Activated T-helper 1 cell treated with anti-CD3 and anti-CD28 coated beads, Interleukin-12 subunit alpha, Interleukin-12 subunit beta, Interleukin-2, Interleukin-4 antibody, amounts not matched to agents 30 ng/mL and 10 ng/mL and 1 ng/mL, durations not matched to agents 14 hours and 24 hours and 36 hours (primary cell): ENCODE data around the gene EXD3. TPM values are rescaled to one million over a fixed set of nuclear protein-coding genes. Genes with fewer than 3 reads are reported as not detected.
A peak's percentile ranks its signal among the peaks of the same experiment; 100 is the strongest.
"Not testable (repeated sequence)": the region's sequence is repeated elsewhere in the genome, so short reads cannot be mapped to it uniquely, and the experiment has no call there.

ENCODE experiments used
- DNase-seq: peaks from one replicate; pipeline ENCODE4 v3.0.0; 2021; ENCODE audit warnings: low spot score
- H3K27ac Mint-ChIP-seq: one replicate; pipeline ENCODE4 v1.8.0; 2021; ENCODE audit warnings: mild to moderate bottlenecking, mixed read lengths
- H3K27me3 Mint-ChIP-seq: one replicate; pipeline ENCODE4 v1.8.0; 2022; ENCODE audit warnings: mild to moderate bottlenecking, moderate library complexity, mixed read lengths; ENCODE audit not compliant: insufficient read depth
- H3K36me3 Mint-ChIP-seq: one replicate; pipeline ENCODE4 v1.8.0; 2021; ENCODE audit warnings: low read depth, mixed read lengths
- H3K4me1 Mint-ChIP-seq: one replicate; pipeline ENCODE4 v1.8.0; 2021; ENCODE audit warnings: low read depth, mixed read lengths
- H3K4me3 Mint-ChIP-seq: one replicate; pipeline ENCODE4 v1.8.0; 2021; ENCODE audit warnings: mild to moderate bottlenecking, moderate library complexity, mixed read lengths
- H3K9me3 Mint-ChIP-seq: one replicate; pipeline ENCODE4 v1.8.0; 2021; ENCODE audit warnings: mixed read lengths
- intact Hi-C: fragments of 100-400 bp; cut with micrococcal nuclease; formaldehyde crosslinking; loops from one replicate; pipeline ENCODE4 v1.15.1; 2024
- total RNA-seq: library from RNA; stranded (reverse); gene quantifications from 2 replicates; pipeline ENCODE4 v1.2.3, GENCODE V29; 2022

Gene EXD3
- total RNA-seq, 1 donor from 2014 or later, result 4.8 TPM

GRCh38 chr9:137329590-137329989, 93.4 kb downstream of the EXD3 start:
- Mint-ChIP-seq H3K9me3 (peaks cover 19% of the 10 kb centered on the region), H3K4me1 (peaks cover 23% of the 10 kb centered on the region)
- H3K27ac Mint-ChIP-seq, DNase-seq, intact Hi-C loops, H3K4me3 Mint-ChIP-seq, H3K36me3 Mint-ChIP-seq, H3K27me3 Mint-ChIP-seq: not testable (repeated sequence)

GRCh38 chr9:137327641-137328550, 95.1 kb downstream of the EXD3 start:
- Mint-ChIP-seq H3K9me3 (peaks cover 19% of the 10 kb centered on the region), H3K4me1 (peaks cover 23% of the 10 kb centered on the region), H3K27ac (peak overlapping the region; percentile 78)
- intact Hi-C loops, H3K27me3 Mint-ChIP-seq, H3K4me3 Mint-ChIP-seq, H3K36me3 Mint-ChIP-seq, DNase-seq: not testable (repeated sequence)

- H3K36me3 Mint-ChIP-seq, result peaks cover 3% of the 10 kb centered on the region
- H3K27ac Mint-ChIP-seq, result peak overlapping the region; percentile 77
- intact Hi-C loops, result no loop called here
- no peak for DNase-seq
- peak overlapping the region; percentile 43 for H3K4me3 Mint-ChIP-seq
- H3K27me3 Mint-ChIP-seq, result no peaks in the 10 kb centered on the region
- peaks cover 19% of the 10 kb centered on the region for H3K9me3 Mint-ChIP-seq
- peaks cover 23% of the 10 kb centered on the region for H3K4me1 Mint-ChIP-seq
Observed at GRCh38 chr9:137326445-137327065, 96.4 kb downstream of the EXD3 start.

- no peak for DNase-seq
- Mint-ChIP-seq H3K4me3 (no peak overlapping the region), H3K27ac (no peak overlapping the region), H3K4me1 (peaks cover 23% of the 10 kb centered on the region), H3K9me3 (peaks cover 19% of the 10 kb centered on the region), H3K27me3 (no peaks in the 10 kb centered on the region), H3K36me3 (peaks cover 3% of the 10 kb centered on the region)
- intact Hi-C loops, result no loop called here
Observed at GRCh38 chr9:137325799-137326198, 97.2 kb downstream of the EXD3 start.

GRCh38 chr9:137325124-137325523, 97.8 kb downstream of the EXD3 start:
- Mint-ChIP-seq H3K4me3 (no peak overlapping the region), H3K36me3 (peaks cover 3% of the 10 kb centered on the region), H3K4me1 (peaks cover 23% of the 10 kb centered on the region), H3K9me3 (peaks cover 19% of the 10 kb centered on the region), H3K27me3 (no peaks in the 10 kb centered on the region), H3K27ac (peak overlapping the region; percentile 67)
- DNase-seq, result no peak
- intact Hi-C loops, result no loop called here

GRCh38 chr9:137323531-137324331, 99.2 kb downstream of the EXD3 start:
- peaks cover 3% of the 10 kb centered on the region for H3K36me3 Mint-ChIP-seq
- peaks cover 19% of the 10 kb centered on the region for H3K9me3 Mint-ChIP-seq
- H3K27ac Mint-ChIP-seq, result no peak overlapping the region
- H3K27me3 Mint-ChIP-seq, result no peaks in the 10 kb centered on the region
- no peak for DNase-seq
- H3K4me1 Mint-ChIP-seq, result peaks cover 23% of the 10 kb centered on the region
- intact Hi-C loops, result no loop called here
- no peak overlapping the region for H3K4me3 Mint-ChIP-seq

- no peak for DNase-seq
- Mint-ChIP-seq H3K4me1 (peaks cover 10% of the 10 kb centered on the region), H3K27ac (no peak overlapping the region), H3K4me3 (no peak overlapping the region), H3K36me3 (peaks cover 2% of the 10 kb centered on the region), H3K27me3 (peaks cover under 1% of the 10 kb centered on the region), H3K9me3 (peaks cover 4% of the 10 kb centered on the region)
- intact Hi-C loops, result no loop called here
Observed at GRCh38 chr9:137321726-137322361, 101.1 kb downstream of the EXD3 start.

GRCh38 chr9:137320555-137321384, 102.2 kb downstream of the EXD3 start:
- Mint-ChIP-seq H3K27me3 (peaks cover 3% of the 10 kb centered on the region), H3K4me1 (no peaks in the 10 kb centered on the region), H3K27ac (peak overlapping the region; percentile 68), H3K36me3 (no peaks in the 10 kb centered on the region), H3K4me3 (peak overlapping the region; percentile 33), H3K9me3 (no peaks in the 10 kb centered on the region)
- intact Hi-C loops, result no loop called here
- DNase-seq, result no peak

- no peak for DNase-seq
- H3K36me3 Mint-ChIP-seq, result no peaks in the 10 kb centered on the region
- no peaks in the 10 kb centered on the region for H3K4me1 Mint-ChIP-seq
- H3K4me3 Mint-ChIP-seq, result no peak overlapping the region
- intact Hi-C loops, result no loop called here
- no peak overlapping the region for H3K27ac Mint-ChIP-seq
- H3K27me3 Mint-ChIP-seq, result peaks cover 3% of the 10 kb centered on the region
- H3K9me3 Mint-ChIP-seq, result no peaks in the 10 kb centered on the region
Observed at GRCh38 chr9:137319739-137320551, 103.0 kb downstream of the EXD3 start.

- intact Hi-C loops, result no loop called here
- Mint-ChIP-seq H3K27ac (peak overlapping the region; percentile 52), H3K36me3 (no peaks in the 10 kb centered on the region), H3K27me3 (peaks cover 3% of the 10 kb centered on the region), H3K9me3 (no peaks in the 10 kb centered on the region), H3K4me1 (no peaks in the 10 kb centered on the region), H3K4me3 (no peak overlapping the region)
- DNase-seq, result no peak
Observed at GRCh38 chr9:137319011-137319738, 103.8 kb downstream of the EXD3 start.

- no peaks in the 10 kb centered on the region for H3K36me3 Mint-ChIP-seq
- no peaks in the 10 kb centered on the region for H3K4me1 Mint-ChIP-seq
- H3K4me3 Mint-ChIP-seq, result no peak overlapping the region
- DNase-seq, result no peak
- H3K27ac Mint-ChIP-seq, result no peak overlapping the region
- intact Hi-C loops, result no loop called here
- no peaks in the 10 kb centered on the region for H3K9me3 Mint-ChIP-seq
- peaks cover 3% of the 10 kb centered on the region for H3K27me3 Mint-ChIP-seq
Observed at GRCh38 chr9:137318602-137319001, 104.4 kb downstream of the EXD3 start.
